Activated T-cell treated with anti-CD3 and anti-CD28 coated beads for 48 hours (primary cell): ENCODE data around the gene SLC29A2.
"Not testable (repeated sequence)": the region's sequence is repeated elsewhere in the genome, so short reads cannot be mapped to it uniquely, and the experiment has no call there.

Source experiments
- DNase-seq: peaks from one replicate; pipeline ENCODE4 v3.0.0-alpha.2; 2020; ENCODE audit warnings: low read depth

Gene SLC29A2

GRCh38 chr11:66333896-66334604 lies 37.5 kb downstream of the SLC29A2 start:
- DNase-seq, result no peak

DNA sequence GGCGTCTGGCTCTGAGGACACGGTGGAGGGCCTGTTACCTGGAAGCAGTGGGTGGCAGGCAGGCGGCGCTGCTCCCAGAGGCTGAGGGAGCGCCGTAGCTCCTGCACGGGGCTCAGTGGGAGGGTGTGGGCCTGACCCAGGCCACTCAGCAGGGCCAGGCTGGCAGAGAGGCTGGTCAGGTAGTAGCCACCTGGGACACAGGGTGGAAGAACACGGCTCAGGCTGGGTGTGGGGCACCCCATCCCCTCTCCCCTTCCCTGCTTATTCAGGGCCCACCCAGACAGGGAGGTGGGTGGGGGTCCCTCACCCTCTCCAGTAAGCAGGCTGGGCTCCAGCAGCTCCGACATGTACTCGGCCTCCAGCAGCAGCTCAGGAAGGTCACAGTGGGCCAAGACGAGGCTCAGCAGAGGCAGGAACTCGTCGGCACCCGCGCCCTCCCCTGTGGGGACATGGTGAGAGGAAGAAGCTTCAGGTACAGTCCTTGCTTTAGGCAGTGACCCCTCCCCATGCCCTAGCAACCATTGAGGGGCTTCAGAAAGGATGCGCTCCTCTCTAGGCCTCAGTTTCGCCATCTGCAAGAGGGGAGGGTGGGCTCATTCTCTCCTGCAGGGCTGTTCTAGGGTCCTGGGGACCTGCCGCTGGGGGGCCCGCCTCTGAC lies 38.2 kb downstream of the SLC29A2 start:
- DNase-seq, result no peak

DNA sequence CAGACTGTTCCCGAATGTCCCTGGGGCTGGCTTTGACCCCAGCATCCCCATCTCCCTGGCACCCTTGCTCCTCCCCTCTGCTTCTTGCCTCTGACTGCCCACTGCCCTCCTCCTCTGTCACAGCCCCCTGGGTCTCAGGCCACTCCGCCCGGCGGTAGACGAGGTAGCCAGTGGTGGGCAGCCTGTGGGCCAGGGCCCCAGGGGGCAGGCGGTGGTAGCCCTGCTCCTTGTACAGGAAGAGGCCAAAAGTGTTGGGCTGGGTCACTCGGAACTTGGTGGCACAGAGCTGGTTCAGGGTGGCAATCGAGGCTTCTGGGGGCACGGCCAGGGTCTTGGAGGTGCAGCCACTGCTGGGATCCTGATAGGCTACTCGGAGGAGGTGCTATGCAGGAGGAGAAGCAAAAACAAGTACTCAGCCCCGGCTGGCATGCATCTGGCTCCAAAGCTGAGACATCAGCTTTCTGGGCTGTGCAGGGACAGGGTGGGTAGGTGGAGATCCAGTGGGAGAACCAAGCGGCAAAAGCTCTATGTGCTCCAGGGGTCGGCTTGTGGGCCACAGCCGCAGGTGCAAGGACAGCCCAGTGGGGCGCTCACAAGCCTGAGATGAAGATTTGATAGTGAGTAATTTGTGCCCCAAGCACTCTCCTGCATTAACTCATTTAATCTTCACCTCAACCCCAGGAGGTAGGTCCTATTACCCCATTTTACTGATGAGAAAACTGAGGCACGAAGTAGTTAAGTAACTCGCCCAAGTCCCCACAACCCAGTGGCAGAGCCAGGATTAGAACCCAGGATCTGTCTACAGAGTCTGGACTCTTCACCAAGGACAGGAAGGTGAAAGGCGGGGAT lies 39.0 kb downstream of the SLC29A2 start:
- no peak for DNase-seq

DNA sequence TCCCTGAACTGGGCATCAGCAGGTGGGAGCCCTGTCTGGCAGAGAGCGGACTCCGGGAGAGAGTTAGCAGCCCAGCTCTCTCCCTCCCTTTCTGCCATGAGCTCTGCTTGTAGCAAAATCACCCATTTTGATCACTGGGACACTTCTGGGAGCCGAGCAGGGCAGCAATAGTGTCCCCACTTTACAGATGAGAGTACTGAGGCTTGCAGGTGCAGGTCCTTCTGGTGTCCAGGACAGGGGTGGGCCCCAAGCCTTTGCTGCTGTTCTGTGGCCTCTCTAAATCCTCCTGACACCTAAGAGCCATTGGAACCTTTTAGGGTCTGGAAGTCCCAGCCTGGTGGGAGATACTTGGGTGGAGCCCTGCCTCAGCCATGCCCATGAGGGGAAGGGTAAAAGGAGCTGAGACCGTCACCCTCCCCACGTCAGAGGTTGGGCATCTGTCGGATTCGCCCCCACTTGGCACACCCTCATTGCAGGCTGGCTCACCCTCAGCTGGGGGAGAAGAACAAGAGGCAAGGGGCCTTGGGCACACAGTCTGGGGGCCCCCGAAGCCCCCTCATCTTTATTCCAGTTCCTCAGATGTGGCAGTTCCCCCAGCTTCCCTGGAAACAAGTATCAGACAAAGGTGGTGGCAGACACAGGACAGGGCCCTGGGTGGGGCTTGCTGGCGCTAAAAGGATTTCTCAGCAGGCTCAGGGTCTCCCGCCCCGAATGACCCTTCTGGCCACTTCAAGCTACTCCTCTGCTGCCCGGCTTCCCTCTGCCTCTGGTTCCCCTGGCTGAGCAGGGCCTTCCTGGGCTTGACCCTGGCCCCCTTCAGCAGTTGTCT lies 39.8 kb downstream of the SLC29A2 start:
- no peak for DNase-seq

DNA sequence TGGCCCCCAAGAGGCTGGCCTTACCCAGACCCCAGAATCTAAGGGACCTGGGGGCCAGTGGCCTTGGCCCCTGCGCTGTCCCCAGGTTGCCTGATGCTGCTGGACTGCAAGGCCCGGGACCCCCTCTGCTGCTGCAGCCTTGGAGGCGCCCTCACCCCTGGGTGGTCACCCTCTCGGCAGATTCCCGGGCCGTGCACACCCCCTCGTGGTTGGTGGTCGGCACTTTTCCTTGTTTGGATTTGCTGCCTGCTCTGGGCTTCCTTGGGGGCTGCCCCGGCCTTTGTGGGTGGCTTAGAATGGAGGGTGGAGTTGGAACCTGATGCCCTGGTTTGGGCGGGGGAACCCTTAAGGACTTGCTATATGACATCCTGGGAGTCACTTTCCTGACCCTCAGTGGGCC lies 40.6 kb downstream of the SLC29A2 start:
- DNase-seq, result no peak

DNA sequence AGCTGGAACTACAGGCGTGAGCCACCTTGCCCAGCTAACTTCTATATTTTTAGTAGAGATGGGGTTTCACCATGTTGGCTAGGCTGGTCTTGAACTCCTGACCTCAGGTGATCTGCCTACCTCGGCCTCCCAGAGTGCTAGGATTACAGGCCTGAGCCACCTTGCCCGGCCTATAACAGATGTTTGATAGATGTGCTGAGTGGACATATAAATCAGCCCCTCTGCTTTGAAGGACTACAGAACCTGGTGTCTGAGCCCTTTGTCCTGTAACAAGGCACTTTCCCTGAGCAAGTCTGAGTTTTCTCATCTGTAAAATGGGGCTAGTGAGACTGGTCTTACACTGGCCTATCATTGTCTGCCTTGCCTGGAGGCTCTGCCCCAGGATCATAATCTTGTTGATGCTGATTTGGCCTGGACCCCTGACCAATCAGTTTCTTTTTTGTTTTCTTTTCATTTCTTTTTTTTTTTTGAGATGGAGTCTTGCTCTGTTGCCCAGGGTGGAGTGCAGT lies 42.3 kb downstream of the SLC29A2 start:
- no peak for DNase-seq

DNA sequence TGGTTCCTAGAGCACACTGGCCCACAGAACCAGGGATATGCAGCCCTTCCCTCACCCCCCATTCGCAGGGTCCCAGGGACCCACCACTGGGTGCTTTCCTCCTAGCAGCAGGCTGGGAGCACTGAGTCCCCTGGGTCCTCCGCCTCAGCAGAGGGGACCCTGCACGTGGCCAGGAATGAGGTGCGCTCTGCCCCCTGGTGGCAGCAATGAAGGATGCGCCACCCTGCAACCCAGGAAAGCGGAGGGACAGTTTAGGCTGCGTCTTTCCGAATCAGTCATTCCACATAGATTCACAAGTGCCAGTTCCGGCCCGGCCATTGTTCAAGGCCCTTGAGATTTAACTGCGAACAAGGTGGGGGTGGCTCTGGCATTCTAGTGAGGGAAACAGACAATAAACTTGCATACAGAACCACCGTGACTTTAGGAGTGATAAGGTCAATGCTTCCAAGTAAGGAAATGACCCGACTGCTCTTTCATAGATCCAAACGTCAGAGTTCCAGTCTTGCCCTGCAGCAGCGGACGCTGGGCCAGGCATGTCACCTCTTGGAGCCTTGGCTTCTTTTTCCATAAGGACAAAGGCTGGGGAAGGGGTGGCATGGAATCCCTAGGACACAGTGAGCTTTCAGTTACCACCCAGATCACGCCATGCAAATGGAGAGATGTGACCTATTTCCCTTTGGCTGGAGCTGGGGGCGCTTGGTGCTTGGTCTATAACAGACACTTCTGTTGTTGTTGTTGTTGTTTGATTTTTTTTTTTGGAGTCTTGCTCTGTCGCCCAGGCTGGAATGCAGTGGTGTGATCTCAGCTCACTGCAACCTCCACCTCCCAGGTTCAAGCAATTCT lies 43.0 kb downstream of the SLC29A2 start:
- DNase-seq, result peak; percentile 84

DNA sequence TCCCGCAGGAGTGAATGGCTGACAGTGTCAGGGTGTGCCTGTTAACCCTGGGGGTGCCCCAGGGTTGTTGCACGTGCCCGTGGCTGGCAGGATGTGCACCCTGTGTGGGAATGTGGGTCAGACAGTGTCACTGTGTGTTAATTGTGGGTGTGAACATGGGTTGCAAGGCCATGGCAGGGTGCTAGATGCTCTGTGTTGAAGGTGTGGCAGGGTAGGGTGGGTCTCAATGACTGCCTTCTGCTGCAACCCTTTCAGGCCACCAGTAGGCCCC lies 43.6 kb downstream of the SLC29A2 start:
- DNase-seq, result no peak

DNA sequence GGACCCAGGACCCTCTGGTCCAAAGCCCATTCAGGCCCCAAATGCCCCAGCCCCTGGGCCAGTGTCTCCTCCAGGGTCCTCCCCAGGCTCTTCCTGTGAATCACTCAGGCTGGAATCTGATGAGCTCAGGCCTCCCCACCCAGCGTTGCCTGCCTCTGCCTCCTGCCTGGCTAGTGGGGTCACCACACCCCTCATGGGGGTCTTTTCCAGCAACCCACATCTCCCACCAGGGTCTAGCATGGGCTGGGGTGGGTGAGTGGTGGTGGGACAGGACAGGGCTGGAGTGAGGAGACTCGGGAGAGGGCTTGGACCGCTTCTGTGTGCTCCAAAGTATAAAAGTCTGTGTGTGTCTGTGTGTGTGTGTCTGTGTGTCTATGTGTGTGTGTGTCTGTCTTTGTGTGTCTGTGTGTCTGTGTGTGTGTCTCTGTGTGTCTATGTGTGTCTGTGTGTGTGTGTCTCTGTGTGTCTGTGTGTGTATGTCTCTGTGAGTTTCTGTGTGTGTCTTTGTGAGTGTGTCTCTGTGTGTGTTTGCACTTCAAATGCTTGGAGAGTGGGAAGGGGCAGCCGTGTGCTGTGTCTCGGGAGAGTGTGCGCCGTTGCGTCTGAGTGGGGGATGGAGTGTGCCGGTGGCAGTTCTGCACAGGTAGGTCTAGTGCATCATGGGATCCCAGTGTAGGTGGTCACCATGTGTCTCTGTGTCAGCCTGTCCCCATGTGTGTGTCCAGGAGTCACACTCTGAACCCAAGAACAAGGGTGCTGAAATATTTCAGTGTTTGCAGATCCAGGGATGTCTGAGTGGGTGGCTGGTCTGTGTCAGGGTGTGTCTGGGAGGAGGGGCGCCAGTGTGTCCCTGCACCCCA lies 44.2 kb downstream of the SLC29A2 start:
- DNase-seq, result no peak

- no peak for DNase-seq
Observed at GRCh38 chr11:66326261-66327111, 45.1 kb downstream of the SLC29A2 start.

DNA sequence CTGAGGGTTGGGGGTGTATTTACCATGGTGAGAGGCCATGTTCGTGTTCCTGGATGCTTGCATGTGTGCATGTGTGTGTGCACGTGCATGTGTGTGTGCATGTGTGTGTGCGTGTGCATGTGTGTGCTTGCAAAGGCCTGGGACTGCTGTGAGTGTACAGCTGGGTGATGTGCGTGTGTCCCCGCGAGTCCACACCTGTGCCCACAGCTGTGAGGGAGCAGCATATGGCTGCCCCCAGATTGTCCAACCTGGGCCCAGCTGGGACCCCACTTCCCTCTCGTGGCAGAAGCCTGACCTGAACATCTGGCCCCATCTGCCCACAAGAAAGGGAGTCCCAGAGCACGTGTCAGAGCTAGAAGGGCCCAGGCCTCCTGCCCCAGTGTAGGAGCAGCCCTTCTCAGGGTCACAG lies 46.3 kb downstream of the SLC29A2 start:
- DNase-seq, result no peak

- no peak for DNase-seq
Observed at GRCh38 chr11:66324664-66325063, 46.9 kb downstream of the SLC29A2 start.

DNA sequence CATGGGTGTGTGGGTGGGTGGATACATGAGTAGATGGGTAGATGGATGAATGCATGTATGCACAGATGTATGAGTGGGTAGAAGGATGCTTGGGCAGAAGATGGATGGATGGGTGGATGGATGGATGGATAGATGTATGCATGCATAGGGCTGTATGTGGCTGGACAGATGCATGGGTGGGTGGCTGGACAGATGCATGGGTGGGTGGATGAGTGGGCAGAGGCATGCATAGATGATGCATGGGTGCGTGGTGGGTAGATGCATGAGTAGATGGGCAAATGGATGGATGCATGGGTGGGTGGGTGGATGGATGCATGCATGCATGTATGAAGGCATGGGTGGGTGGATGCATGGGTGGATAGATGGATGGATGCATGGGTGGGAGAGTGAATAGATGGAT lies 47.9 kb downstream of the SLC29A2 start:
- DNase-seq, result no peak

DNA sequence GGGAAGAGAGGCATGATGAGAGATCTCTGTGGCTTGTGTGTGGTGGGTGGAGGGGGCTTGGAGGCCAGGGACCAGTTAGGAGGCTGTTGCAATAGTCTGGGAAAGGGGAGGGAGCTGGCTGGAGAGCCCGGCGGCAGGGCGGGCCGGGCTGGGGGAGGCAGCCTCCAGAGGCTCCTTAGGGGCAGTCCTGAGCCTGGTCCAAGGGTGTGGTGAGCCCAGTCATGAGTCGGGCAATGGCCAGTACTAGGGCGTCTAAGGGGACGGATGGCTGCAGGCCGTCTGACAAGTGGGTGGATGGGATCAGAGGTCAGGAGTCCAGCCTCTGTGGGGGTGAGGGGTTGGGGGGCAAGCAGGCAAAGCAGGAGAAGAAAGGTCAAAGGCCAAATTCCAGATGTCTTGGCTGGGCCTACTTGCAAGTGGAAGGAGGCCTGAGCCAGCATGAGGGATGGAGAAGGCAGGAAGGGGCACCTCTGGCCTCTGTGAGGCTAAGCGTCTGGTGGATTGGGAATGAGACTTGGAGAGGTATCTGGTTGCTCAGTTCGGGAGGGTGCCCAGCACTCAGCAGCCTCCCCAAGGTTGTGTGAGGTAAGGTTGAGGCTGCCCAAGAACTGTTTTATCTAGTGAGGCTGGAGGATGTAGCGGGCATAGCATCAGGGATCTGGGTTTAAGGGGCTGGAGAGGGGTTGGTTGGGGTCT lies 48.7 kb downstream of the SLC29A2 start:
- no peak for DNase-seq

GRCh38 chr11:66321606-66322005 lies 50.0 kb downstream of the SLC29A2 start:
- no peak for DNase-seq

GRCh38 chr11:66320748-66321147 lies 50.8 kb downstream of the SLC29A2 start:
- not testable (repeated sequence) for DNase-seq

- not testable (repeated sequence) for DNase-seq
Observed at GRCh38 chr11:66320289-66320688, 51.3 kb downstream of the SLC29A2 start.

GRCh38 chr11:66318600-66318970 lies 53.0 kb downstream of the SLC29A2 start:
- DNase-seq, result no peak
